GM11168 (cell line): ENCODE results near the gene FAM237A.

Experiments used
- in situ Hi-C: fragments of 300-500 bp; cut with MboI; formaldehyde crosslinking; loops from one replicate; pipeline ENCODE4 v1.12.0; 2022; ENCODE audit warnings: low sequenced_read_pairs; ENCODE audit not compliant: unreplicated experiment

The FAM237A gene

DNA sequence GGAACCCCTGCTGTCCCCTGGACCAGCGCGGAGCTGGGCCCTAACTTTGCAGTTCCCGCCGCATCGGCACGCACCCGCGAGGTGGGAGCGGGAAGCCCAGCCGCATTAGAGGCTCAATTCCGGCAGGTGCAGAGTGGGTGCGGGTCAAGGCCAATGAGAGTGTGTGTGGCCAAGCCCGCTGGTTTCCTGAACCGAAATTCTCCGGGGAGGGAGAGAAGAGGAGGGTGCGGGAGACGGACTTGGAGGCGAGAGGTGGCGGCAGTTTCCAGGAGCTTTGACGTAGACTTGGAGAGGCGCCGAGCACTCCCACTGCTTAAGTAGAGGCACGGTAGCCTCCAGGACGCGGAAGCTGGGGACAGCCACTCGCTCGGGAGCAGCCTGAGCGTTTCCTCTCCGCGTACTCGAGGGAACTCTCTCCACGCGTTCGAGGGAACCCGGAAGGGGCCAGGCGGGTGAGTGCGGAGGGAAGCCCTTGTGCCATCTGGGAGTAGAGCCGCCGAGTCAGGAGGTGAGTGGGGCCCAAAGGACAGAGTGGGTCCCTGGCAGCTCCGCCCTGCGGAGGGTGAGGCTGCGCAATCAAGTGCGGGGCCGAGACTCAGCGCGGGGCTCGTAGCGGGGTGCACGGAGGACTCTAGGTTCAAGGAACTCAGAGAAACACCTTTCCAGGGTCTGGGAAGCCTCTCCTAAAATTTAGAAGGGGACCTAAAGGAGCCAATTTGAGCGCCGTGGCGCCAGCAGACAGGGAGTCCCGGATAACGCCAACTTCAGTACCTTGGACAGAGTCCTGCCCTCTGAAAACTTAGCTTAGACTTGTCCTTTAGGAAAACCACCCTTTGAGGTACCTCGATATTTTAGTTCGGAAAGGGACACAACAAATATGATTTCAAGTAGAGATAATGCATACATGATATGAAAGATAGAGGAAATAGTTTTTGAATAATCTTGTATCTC is at the start of gene FAM237A:
Gene FAM237A, plus strand, starts transcription at position 413 of the 951 bp plus-strand sequence. CDS start 1,750 bp downstream, outside the sequence.
- in situ Hi-C loops: no loop called here

DNA sequence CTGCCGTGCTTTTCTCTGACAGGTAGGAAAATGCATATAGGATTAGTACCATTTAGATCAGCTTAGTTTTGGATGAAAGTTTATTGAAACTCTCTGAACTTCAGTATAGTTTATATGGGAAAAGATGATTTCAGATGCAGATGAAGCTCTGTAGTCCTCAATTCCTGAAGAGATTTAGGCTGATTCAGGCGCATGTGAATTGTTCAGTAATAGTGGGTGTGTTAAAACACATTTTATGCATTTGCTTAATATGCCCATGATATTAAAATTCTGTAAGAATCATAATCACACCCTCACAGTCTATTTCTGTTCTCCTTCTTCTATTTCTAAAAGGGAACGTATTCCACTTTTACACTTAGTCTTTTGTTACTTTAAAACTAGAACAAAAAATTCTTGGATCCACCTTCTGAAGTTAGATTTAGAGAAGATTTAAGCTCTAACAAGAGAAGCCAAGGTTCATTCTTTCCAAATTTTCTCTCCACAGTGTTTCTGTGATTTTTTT is 44.5 kb upstream of the FAM237A start:
- in situ Hi-C loops: no loop called here

DNA sequence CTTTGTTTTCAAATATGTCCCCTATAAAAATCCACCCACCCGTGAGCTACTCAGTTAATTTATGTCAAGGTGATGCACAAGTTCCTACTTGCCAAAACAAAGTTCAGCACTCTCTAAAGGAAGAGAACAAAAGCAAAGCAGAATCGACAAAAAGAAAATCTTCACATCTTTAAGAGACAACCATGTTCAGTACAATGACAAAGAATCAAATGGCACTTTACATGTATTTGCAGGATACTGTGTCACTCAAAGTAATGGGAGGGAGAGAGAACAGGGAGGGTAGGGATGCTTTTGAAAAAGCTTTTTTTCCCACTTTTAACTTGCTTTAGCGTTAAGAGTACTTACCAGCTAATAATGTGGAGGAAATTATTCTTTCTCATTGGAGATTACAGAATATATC is 39.0 kb upstream of the FAM237A start:
- in situ Hi-C loops: no loop called here

- in situ Hi-C loops: no loop called here
Observed at GRCh38 chr2:206610451-206610850, 31.8 kb upstream of the FAM237A start.

DNA sequence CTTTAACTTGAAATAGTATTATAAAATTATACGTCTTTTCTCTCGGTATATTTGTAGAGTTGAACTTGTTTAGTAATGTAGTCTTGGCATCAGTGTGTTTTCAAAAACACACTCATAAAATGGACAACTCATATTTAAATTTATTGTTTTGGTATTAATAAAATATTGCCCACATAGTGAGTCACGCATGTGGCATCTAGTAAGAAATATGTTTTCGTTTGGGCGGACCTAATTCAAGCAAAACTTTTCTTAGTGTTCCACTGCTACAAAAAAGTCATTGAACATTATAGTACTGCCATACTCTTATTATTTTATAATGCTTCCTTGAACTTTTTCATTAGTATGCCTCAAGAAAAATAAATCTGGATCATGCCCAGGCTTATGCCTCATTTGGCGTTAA is 31.1 kb upstream of the FAM237A start:
- in situ Hi-C loops: no loop called here

- in situ Hi-C loops: no loop called here
Observed at GRCh38 chr2:206611736-206612135, 30.6 kb upstream of the FAM237A start.

- in situ Hi-C loops: no loop called here
Observed at GRCh38 chr2:206614811-206615210, 27.5 kb upstream of the FAM237A start.

GRCh38 chr2:206615417-206616089 is 26.7 kb upstream of the FAM237A start:
- in situ Hi-C loops: no loop called here

GRCh38 chr2:206616151-206616550 is 26.1 kb upstream of the FAM237A start:
- in situ Hi-C loops: no loop called here

DNA sequence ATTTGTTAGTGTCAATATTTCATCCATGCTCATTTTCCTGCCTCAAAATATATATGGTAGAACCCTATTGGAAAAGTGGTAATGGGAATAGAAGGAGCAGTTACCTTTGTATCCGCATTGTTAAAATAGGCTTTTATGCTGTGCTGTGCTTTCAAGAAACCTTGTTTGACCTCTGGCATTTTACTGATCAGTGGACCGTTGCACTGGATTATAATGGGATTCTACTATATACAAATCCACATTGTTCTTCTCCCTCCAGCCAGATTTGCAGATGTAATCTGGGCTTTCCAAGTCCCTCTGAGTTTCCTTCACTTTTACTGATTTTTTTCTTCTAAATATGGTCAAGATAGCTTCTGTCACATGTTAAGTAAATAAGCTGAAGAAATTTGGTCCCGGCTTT is 23.3 kb upstream of the FAM237A start:
- in situ Hi-C loops: no loop called here

DNA sequence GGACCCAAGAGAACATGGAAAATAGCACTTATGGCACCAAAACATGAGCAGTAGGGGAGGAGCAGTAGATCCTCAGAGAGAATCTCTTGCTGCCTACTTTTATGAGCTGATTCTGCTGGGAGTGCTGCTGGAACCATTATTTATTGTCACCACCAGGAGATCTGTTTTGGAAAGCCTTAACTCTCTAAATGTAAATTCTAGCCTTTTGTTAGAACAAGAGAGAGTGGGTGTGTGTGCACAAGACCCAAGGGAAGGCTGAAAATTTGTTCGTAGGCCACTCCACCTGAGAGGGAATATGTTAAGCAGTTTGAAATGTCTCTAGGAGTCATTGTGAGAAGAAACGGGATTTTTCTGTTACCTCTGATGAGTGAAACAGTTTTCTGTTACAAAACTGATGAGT is 16.2 kb upstream of the FAM237A start:
- in situ Hi-C loops: no loop called here

GRCh38 chr2:206627632-206628031 is 14.7 kb upstream of the FAM237A start:
- in situ Hi-C loops: no loop called here

DNA sequence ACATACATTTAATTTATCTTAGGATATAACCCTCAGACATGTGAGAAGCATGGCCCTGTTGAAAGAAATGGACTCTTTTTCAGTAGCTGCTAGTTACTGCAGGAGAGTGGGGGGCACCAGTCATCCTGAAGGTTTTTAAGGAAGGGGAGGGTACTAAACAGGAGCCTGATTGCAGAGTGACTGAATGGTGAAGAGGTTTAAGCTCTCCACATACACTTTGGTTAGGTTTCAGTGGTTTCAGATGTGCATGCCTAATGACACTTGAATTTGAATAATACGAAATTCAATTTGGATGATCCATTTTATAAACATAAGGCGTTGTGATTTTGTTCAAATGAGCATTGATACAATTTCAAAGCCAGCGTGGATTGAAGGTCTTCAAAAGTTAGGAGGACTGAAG is 10.9 kb upstream of the FAM237A start:
- in situ Hi-C loops: no loop called here

- in situ Hi-C loops: no loop called here
Observed at GRCh38 chr2:206635015-206635414, 7.3 kb upstream of the FAM237A start.

DNA sequence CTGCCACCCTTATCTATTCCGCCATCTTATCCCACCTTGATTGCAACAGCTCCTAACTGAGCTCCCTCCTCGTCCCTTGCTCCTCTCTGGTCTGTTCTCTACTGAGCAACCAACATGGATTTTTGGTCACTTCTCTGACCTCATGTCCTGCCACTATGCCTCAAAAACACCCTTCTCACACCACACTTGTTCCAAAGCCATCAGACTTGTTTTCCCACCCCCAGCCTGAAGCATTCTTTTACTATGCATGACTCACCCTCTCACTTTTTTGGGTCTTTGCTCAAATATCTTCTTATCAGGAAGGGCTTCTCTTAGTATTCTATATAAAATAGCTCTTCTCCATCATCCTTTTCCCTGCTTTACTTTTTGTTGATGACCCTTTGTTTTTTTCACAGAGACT is 2.7 kb upstream of the FAM237A start:
- in situ Hi-C loops: no loop called here

- in situ Hi-C loops: no loop called here
Observed at GRCh38 chr2:206641226-206641625, 1.1 kb upstream of the FAM237A start.

DNA sequence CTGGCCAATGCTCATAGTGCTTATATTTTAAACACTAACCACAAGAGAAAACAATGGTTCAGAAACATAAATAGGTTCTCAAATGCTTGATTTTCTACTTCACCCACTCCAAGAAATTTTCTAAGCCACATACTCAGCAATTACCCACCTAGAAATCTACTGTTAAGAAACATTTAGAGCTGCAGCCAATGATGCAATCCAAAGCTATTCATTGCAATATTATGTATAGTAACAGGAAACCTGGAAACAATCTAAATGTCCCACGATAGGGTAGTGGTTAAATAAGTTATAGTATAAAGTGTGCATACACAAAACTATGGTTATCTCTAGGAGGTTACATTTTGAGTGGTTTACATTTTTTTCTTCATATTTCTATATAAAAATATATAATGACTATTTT is 5.7 kb downstream of the FAM237A start:
- in situ Hi-C loops: no loop called here

- in situ Hi-C loops: no loop called here
Observed at GRCh38 chr2:206657087-206657486, 14.8 kb downstream of the FAM237A start.

- in situ Hi-C loops: no loop called here
Observed at GRCh38 chr2:206665251-206665650, 23.0 kb downstream of the FAM237A start.

DNA sequence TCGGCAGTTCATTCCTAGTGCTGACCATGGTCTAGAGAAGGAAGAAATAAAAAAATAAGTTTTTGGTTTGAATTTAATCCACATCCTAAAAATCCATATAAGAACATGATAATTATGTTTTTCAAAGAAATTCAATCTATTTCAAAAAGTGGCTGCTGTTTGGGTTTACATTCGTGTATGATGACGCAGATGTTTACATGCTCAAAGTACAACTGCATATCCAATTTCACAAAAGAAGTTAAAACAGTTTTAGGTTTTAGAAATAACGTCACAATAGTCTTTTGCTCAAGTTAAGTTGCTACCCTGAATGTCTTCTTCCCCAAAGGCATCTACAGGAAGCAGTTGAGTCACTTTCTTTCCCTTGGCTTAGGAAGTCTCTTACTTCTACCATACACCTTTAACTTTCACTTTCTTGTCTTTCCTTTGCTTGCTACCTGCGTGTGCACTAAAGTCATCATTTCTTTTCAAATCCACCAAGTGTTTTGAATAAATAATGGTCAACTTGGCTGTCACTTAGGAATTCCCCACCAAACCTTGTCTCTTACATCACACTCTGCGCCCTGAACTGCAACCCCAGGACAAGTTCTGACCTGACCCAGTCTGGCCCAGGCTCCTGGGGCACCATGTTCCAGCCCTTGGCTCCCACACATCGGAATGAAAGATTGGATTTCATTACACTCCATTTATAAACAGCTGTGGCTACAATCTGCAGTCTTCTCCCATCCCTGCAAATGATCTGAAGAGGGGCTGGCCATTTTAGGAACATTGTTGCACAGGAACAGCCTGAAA is 28.4 kb downstream of the FAM237A start:
- in situ Hi-C loops: no loop called here

DNA sequence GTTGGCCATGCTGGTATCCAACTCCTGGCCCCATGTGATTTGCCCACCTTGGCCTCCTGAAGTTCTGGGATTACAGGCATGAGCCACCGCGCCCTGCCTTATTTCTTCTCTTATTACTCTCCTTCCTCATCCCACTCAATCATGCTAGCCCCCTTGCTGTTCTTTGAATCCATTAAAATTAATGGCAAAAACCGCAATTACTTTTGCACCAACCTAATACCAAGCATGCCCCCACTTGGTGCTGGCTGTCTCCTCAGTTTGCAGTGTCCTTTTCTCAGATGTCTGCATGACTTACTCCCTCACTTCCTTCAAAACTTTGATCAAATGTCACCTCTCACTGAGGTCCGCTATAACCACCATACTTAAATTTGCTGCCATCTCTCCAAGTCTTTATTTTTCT is 41.3 kb downstream of the FAM237A start:
- in situ Hi-C loops: no loop called here
